Activated CD4-positive, alpha-beta T cell treated with anti-CD3 and anti-CD28 coated beads, Interleukin-2, amount 50 U/mL, for 4 hours (primary cell): ENCODE measurements around the gene MYG1.

ENCODE experiments used
- DNase-seq, 2 experiments: peaks; one replicate each; pipeline ENCODE4 v3.0.0-alpha.2; 2020

MYG1 gene, protein sequence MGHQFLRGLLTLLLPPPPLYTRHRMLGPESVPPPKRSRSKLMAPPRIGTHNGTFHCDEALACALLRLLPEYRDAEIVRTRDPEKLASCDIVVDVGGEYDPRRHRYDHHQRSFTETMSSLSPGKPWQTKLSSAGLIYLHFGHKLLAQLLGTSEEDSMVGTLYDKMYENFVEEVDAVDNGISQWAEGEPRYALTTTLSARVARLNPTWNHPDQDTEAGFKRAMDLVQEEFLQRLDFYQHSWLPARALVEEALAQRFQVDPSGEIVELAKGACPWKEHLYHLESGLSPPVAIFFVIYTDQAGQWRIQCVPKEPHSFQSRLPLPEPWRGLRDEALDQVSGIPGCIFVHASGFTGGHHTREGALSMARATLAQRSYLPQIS

DNA sequence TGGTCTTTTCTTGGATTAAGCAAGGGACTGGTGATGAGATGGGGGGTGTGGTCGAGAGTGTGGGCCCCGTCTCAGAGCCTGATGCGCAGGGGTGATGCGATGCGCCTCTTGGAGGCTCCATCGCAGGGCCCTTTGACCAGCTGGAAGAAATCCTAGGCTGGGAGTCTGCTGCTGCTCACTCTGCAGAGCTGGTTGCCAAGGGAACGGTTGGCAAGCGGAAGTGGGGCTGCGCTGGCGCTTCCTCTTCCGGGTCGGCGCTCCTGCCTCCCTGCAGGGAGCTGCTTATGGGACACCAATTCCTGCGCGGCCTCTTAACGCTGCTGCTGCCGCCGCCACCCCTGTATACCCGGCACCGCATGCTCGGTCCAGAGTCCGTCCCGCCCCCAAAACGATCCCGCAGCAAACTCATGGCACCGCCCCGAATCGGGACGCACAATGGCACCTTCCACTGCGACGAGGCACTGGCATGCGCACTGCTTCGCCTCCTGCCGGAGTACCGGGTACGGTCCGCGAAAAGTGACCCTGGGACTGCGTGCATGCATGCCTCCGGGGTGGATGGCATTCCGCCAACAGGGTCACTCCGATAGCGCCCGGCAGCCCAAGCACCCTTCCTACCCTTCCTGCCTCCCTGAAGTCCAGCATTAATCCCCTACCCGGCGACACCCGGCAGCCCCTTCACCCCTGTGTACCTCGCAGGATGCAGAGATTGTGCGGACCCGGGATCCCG lies at the start of gene MYG1:
MYG1 (plus strand) TSS at position 242 of the 727 bp plus-strand sequence; CDS start at position 285, 43 bp downstream.
- peak; percentile 73 to 77 for DNase-seq

DNA sequence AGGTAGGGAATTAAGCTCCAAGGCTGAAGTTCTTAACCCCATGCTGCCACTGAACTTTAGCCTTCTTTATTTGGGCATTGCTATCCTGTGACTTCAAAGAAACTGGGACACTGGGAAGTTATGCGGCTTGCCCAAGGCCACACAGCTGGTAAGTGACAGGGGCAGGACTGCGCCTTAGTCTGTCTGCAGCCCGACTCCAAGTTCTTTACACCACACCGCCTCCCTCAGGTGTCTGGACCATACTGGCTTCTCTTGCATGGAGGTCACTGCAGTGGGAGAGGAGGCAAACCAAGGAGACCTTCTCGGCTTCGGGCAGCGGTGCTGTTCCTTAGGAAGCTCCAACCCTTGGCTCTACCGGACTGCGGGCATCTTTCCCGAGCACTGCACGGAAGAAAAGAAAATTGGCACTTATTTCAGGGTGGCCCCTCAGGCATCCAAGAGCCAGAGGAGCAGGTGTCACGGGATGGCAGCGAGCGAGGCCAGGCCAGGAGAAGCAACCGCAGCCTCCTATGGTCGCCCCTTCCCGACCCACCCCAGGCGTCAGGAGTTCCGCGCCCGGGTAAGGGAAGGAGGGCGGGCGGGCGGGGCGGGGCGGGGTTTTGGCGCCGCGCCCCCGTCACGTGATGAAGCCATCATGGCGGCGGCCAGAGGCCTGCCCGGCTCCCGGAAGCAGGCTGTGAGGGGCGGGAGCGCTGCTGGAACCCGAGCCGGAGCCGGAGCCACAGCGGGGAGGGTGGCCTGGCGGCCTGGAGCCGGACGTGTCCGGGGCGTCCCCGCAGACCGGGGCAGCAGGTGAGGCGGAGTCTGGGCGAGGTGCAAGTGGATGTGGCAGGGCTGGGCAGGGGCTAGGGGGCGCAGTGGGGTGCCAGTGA lies 47.8 kb upstream of the MYG1 start:
- peak; percentile 51 to 54 for DNase-seq

DNA sequence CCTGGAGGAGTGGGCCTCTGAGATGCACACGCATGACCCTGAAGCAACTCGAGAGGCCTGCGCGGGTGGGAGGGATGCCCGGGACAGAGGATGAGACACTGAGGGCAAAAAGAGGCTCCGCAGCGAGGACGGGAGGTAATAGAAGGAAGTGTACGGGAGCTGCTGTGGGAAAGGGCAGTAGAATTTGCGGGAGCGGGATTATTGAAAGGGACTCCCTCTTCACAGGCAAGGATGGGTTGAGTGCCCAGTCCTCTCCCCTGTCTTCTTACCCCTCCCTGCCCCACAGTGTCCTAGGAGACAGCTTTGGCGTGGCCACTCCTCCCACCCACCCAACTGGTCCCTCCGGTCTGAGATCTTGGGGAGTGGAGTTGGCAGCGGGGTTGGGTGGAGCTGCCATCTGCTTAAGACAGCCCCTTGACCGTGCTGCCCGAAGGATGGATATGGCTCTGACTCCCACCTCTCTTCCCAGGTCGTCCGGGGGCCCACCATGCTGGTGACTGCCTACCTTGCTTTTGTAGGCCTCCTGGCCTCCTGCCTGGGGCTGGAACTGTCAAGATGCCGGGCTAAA lies 47.1 kb upstream of the MYG1 start:
- no peak for DNase-seq

DNA sequence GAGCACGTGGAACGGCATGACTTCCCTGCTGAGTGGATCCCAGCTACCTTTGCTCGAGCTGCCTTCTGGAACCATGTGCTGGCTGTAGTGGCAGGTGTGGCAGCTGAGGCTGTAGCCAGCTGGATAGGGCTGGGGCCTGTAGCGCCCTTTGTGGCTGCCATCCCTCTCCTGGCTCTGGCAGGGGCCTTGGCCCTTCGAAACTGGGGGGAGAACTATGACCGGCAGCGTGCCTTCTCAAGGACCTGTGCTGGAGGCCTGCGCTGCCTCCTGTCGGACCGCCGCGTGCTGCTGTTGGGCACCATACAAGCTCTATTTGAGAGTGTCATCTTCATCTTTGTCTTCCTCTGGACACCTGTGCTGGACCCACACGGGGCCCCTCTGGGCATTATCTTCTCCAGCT lies 46.2 kb upstream of the MYG1 start:
- DNase-seq: no peak

DNA sequence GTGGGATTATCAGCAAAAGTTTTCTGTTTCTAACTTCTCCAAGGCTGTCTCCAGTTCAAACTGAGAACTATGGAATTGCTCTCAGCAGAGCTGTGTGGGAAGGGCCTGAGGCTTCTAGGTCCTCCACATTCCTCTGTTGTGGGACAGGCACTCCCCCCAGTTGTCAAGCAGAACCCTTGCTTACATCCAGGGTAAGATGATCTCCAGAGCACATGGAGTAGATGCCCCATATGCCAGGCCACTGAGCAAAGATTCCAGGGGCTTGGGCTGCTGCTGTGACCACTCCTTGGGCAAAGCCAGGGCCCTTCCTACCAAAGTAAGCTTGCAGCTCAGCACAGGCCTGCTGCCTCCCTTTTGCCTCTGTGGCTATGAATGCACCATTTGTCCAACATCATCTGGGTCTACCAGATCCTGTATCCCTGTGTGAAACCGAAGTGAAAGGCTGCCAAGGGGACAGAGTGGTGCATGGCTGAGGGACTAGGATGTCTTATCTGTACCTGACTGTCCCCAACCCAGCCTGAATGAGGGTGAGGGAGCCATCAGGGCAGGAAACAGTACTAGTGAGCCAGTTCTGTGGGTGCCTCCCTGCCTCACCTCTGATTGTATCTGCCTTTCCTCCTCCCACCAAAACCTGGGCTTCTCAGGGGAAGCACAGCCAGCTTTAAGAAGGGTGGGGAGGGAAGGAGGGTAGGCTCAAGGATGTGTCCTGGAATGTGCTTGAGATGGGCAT lies 44.5 kb upstream of the MYG1 start:
- no peak for DNase-seq

DNA sequence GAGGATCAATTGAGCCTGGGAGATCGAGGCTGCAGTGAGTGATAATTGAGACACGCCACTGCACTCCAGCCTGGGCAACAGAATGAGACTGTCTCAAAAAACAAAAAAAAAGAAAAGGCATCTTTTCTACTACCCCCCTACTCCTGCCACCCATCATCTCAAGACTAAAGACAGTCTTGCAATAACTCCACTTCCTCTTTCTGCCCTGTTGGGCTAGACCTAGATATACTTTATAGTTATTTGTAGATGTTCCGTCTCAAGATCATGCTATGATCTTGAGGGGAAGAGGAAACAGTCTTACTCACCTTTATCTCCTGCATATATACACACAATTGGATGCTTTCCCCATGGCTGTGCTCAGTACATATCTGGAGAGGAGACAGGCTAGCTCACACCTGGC lies 43.5 kb upstream of the MYG1 start:
- no peak for DNase-seq

DNA sequence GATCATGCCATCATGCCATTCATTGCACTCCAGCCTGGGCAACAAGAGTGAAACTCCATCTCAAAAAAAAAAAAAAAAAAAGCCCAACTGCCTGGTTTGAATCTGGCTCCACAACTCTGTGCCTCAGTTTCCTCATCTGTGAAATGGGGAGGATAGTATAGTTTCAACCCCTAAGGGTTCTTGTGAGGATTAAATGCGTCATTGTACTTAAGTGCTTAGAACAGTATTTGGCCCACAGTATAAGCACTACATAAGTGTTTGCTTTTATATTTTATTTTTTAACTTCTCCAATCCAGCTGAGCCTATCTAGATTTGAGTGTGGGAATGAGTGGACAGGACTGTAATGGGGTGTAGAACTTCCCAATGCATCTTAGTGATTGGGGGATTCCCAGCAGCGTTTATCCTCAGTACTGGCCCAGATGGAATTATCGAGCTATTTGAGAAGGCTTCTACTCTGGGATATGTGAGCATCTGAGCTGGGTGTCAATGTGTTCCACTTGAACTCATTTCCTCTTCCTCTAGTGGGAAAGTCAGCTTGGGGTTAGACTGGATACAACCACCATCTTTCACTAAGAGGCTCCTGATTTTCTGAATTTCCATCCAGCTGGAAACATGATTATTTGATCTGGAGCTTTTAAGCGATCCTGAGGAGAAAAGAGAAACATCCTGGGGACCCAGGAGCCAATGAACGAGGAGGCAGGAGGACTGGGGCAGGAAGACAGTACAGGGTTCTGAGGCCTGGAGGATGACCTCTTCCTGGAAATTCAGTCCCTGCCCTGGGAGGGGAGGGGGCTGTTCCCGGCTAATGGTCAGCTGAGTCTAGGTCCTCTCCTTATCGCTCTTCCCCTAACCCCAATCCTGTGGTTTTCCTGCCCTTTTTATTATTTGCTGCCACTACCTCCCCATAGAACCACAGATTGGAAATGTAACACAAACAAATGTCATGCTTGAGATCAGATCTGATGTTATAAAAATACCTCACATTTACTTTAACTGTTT lies 40.7 kb upstream of the MYG1 start:
- DNase-seq: no peak

DNA sequence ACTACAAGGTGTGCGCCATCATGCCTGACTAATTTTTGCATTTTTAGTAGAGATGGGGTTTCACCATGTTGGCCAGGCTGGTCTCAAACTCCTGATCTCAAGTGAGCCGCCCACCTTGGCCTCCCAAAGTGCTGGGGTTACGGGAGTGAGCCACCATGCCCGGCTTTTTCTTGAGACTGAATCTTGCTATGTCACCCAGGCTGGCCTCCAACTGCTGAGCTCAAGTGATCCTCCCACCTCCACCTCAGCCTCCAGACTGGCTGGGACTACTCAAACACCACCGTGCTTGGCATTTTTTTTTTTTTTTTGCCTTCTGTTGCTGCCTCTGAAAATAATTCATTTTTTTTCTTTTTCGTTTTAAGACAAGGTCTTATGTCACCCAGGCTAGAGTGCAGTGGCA lies 39.6 kb upstream of the MYG1 start:
- DNase-seq: no peak

DNA sequence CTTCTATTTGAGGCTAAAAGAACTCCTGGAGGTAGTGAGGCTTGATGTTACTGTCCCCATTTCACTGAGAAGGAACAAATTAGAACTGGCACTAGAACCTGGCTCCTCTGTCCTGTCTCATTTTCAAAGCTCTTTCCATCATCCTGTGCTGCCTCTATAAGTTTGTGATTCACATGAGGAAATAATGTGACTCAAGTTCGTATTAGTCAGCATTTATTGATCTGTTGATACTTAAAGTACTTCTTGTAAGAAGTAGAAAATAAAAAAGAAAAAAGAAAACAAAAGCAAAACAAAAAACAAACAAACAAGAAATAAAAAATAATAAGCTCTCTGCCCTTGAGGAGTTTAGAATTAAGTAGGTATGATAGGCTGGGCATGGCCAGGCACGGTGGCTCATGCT lies 33.7 kb upstream of the MYG1 start:
- no peak for DNase-seq

DNA sequence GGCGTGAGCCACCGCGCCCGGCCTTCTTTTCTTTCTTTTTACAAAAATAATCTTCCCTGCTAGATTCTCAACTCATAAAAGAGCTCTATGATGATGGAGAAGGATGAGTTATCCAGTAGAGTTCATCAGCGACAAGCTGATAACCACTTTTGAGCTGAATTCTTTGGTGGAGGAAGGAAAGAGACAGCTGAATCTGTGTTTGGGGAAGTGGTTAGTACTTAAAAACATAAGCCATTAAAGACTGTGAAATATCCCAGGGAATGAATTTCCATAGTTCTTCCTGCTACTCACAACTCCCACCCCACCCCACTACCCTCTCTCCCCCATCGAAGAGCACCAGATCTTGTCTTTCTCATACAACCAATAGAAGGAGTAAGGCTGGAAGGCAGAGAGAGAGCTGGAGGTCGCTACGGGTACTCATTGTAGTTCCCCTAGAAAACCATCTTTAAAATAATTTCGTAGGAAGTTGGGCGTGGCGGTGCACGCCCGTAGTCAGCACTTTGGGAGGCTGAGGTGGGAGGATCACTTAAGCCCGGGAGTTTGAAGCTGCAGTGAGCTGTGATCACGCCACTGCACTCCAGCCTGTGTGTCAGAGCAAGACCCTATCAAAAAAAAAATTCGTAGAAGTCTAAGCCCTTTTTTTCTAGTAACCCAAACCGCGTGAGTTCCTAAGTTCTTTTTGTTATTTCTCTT lies 32.0 kb upstream of the MYG1 start:
- peak in 1 of 2 experiments; percentile 29 for DNase-seq

DNA sequence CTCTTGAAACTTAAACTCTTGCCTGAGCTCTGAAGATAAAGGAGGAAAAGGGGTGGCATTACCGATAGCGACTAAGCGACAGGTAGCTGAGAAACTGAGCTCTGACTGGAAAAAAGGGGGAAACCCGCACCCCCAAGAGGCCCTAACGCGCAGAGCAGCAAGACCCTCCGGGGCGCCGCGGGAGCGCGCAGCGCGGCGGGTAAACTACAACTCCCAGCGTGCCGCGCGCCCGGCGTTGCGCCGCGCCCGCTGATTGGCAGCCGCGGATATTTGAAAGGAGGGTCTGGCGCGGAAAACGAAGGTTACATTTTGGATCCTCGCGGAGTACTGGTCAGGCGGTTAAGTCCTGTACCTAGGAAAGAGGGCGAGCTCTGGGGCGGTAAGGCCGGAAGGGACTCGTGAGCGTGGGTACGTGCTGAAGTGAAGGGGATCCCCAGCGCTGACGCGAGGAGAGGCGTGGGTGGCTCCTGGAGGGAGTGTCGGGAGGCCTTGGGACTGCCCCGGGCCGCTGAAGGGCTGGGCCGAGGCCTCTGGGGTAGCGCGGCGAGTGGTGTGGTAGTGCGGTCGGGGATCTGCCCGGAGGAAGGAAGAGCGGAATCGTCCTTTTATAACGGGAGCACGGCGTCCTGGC lies 31.4 kb upstream of the MYG1 start, which contains the start of gene ESPL1:
ESPL1 (plus strand) TSS at position 301 of the 631 bp plus-strand sequence. CDS start 468 bp downstream, outside the sequence.
- DNase-seq: peak; percentile 72

DNA sequence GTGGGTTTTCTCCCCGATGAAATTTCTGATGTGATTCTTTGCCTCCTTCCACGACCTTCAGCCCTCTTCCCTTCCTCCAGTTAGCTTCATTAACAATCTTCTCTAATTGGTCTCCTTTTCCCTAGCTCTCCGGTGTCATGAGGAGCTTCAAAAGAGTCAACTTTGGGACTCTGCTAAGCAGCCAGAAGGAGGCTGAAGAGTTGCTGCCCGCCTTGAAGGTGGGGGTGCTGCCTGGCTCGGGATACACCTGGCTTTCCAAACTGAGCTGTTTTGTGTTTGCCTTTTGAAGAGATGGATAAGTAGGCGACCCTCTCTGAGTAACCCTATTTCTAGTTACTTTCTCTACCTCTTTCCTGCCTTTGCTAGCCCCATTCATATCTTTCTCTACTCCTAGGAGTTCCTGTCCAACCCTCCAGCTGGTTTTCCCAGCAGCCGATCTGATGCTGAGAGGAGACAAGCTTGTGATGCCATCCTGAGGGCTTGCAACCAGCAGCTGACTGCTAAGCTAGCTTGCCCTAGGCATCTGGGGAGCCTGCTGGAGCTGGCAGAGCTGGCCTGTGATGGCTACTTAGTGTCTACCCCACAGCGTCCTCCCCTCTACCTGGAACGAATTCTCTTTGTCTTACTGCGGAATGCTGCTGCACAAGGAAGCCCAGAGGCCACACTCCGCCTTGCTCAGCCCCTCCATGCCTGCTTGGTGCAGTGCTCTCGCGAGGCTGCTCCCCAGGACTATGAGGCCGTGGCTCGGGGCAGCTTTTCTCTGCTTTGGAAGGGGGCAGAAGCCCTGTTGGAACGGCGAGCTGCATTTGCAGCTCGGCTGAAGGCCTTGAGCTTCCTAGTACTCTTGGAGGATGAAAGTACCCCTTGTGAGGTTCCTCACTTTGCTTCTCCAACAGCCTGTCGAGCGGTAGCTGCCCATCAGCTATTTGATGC lies 30.6 kb upstream of the MYG1 start:
- no peak for DNase-seq

DNA sequence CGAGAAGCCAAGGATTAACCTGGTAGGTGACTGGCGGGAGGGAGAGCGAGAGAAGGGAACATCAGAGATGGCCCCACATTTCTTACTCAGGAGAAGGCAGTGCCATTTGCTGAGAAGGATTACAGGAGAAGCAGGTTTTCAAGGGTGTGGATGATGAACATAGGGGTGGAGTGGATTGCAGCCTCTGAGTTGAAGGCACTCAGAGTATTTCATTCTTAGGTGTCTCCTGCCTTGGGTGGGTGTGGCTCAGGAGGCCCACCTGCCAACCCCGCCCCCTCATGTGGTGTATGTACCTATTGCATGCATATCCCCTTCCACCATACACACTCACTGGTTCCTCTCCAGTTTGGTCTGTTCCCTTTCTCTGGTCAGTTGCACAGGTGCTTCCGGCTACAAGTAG lies 25.1 kb upstream of the MYG1 start:
- no peak for DNase-seq

DNA sequence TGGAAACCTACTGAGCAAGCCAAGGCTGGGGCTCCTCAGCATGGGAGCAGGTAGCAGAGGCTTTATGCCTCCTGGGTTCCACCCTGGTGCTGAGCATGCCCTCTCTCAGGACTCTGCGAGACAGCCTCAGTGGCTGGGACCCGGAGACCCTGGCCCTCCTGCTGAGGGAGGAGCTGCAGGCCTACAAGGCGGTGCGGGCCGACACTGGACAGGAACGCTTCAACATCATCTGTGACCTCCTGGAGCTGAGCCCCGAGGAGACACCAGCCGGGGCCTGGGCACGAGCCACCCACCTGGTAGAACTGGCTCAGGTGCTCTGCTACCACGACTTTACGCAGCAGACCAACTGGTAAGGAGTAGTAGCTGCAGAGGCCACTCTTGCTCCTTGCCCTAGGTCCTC lies 23.0 kb upstream of the MYG1 start:
- DNase-seq: no peak

DNA sequence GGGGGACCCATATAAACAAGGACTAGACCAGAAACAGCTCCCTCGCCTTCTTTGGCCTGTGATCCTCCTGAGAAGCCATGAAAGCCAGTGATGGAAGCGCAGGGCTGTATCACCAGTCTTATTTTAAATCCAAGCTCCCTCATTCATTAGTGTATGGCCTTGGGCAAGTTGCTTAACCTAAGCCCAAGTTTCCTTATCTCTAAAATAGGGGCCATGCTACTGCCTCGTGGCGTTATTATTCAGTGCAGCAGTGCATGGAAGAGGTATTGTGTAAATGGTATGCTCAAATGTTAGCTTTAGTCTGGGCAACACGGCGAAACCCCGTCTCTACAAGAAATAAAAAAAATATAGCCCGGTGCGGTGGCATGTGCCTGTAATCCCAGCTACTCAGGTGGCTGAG lies 21.5 kb upstream of the MYG1 start:
- DNase-seq: no peak

DNA sequence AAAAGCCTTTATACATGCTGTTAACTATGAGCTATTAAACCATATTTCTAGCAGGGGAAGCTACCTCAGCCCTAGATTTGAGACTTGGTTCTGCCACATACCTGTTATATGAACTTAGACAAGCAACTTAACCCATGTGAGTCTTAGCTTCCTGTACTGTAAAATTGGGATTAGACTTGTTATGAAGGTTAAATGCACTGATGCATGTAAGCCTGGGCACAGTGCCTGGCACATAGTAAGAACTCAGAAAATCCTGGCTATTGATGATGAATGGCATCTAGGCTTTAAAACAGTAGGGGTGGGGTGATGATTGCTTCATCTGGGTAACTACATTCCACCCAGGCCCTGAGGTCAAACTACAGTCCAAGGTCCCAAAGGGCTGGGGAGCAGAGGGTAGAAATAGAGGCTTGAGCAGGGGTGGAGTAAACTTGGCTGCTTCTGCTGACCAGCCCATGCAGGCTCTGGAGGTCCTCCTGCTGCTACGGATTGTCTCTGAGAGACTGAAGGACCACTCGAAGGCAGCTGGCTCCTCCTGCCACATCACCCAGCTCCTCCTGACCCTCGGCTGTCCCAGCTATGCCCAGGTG lies 20.1 kb upstream of the MYG1 start:
- no peak for DNase-seq

DNA sequence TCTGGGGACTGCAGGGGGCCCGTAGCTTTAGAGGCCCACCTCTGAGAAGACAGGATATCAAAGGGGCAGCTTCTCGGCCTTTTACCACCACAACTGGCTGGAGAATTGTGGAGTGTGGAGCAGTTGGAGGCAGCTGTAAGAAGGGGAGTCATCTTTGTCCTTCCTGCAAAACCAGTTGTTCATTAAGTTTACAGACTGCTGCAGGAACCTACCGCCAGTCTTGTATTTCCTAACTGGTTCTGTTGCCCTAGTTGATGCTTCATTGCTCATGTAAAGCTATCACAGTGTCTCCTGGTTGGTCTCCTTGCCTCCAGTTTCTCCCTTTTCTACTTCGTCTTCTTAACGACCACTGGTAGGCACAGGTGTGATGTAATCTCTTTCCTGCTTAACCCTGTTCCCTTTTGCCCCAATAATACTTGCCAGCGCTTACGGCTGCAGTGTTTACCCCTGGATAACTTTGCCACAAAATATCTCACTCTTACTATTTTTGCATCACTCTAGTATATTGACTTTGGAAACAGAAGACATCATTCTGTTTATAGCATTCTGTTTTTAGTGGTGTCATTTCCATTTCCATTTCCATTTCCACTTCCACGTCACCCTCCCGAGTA lies 19.5 kb upstream of the MYG1 start:
- DNase-seq: no peak

DNA sequence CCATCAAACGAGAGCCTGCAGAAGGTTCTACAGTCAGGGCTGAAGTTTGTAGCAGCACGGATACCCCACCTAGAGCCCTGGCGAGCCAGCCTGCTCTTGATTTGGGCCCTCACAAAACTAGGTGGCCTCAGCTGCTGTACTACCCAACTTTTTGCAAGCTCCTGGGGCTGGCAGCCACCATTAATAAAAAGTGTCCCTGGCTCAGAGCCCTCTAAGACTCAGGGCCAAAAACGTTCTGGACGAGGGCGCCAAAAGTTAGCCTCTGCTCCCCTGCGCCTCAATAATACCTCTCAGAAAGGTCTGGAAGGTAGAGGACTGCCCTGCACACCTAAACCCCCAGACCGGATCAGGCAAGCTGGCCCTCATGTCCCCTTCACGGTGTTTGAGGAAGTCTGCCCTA lies 13.0 kb upstream of the MYG1 start:
- no peak for DNase-seq
